Neural crest cell (in vitro differentiated cells): ENCODE results near the gene CNKSR3. TPM values are rescaled to one million over a fixed set of nuclear protein-coding genes. Genes with fewer than 3 reads are reported as not detected.

Experiments used
- DNase-seq: peaks from one replicate; pipeline ENCODE4 v3.0.0; 2021; ENCODE audit warnings: low read depth, mixed read lengths, low spot score
- H3K27ac Mint-ChIP-seq: one replicate; pipeline ENCODE4 v1.8.0; 2021; ENCODE audit warnings: mild to moderate bottlenecking, mixed read lengths; ENCODE audit not compliant: unreplicated experiment
- H3K27me3 Mint-ChIP-seq: 2 replicates; pipeline ENCODE4 v1.8.0; 2021; ENCODE audit warnings: low read depth, mild to moderate bottlenecking, mixed read lengths
- H3K36me3 Mint-ChIP-seq: 2 replicates; pipeline ENCODE4 v1.8.0; 2021; ENCODE audit warnings: low read depth, mild to moderate bottlenecking, mixed read lengths
- H3K4me1 Mint-ChIP-seq: 2 replicates; pipeline ENCODE4 v1.8.0; 2021; ENCODE audit warnings: mixed read lengths
- H3K4me3 Mint-ChIP-seq: one replicate; pipeline ENCODE4 v1.8.0; 2021; ENCODE audit warnings: mild to moderate bottlenecking, mixed read lengths
- H3K9me3 Mint-ChIP-seq: 2 replicates; pipeline ENCODE4 v1.8.0; 2021; ENCODE audit warnings: mixed read lengths
- total RNA-seq: library from RNA; stranded (reverse); gene quantifications from 2 replicates; pipeline ENCODE4 v1.2.1, GENCODE V29; 2021
- TF ChIP-seq, protein P1 (sequence below): fragments of 200-600 bp; sonication (generic); conservative IDR thresholded peaks from 2 replicates; pipeline ENCODE4 v1.5.0; 2021; ENCODE audit warnings: antibody characterized with exemption, mild to moderate bottlenecking

CNKSR3 gene
- total RNA-seq, 1 donor from 2014 or later = 11.7 TPM

DNA sequence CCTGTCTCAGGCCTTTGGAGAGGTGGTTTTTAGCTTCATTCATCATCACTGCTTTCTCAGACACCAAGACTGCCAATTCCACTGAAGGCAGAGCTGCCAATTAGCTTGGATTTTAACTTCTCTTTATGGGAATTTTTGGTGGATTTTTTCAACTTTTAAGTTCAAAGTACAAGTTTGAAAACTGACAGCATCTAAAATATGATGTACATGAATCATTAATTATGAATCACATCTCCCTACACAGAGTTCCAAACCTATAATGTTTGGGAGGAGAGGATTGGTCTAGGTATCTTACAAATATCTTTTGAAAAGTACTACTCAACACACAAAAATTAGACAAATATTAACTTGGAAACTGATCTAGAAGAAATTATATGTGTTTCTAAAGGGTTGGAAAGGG, 25.5 kb downstream of the CNKSR3 start:
- TF ChIP-seq, protein P1, sequence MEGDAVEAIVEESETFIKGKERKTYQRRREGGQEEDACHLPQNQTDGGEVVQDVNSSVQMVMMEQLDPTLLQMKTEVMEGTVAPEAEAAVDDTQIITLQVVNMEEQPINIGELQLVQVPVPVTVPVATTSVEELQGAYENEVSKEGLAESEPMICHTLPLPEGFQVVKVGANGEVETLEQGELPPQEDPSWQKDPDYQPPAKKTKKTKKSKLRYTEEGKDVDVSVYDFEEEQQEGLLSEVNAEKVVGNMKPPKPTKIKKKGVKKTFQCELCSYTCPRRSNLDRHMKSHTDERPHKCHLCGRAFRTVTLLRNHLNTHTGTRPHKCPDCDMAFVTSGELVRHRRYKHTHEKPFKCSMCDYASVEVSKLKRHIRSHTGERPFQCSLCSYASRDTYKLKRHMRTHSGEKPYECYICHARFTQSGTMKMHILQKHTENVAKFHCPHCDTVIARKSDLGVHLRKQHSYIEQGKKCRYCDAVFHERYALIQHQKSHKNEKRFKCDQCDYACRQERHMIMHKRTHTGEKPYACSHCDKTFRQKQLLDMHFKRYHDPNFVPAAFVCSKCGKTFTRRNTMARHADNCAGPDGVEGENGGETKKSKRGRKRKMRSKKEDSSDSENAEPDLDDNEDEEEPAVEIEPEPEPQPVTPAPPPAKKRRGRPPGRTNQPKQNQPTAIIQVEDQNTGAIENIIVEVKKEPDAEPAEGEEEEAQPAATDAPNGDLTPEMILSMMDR = no peak
- H3K9me3 Mint-ChIP-seq = no peaks in the 10 kb centered on the region
- no peak for DNase-seq
- H3K27ac Mint-ChIP-seq = no peak overlapping the region
- H3K27me3 Mint-ChIP-seq = no peaks in the 10 kb centered on the region
- no peak overlapping the region for H3K4me3 Mint-ChIP-seq
- peaks cover 27% of the 10 kb centered on the region for H3K4me1 Mint-ChIP-seq
- no peaks in the 10 kb centered on the region for H3K36me3 Mint-ChIP-seq

DNA sequence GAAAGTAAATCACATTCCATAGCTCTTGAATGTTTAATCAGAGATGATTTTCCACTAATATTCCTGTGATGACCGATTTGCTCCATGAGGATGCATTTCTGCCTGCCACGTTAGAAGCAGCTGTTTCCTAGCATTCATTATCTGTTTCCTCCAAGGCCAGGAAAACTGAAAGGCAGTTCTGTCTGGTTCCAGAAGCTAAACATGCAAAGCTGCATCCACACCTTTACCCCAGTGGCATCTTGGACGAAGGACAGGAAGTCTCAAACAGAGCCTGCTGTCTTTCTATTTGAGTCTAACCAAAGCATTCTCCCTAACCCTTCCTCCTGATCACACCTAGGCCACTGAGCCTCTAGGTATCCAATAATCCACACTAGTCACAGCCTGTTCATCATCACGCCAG, 27.6 kb downstream of the CNKSR3 start:
- H3K27ac Mint-ChIP-seq = no peak overlapping the region

DNA sequence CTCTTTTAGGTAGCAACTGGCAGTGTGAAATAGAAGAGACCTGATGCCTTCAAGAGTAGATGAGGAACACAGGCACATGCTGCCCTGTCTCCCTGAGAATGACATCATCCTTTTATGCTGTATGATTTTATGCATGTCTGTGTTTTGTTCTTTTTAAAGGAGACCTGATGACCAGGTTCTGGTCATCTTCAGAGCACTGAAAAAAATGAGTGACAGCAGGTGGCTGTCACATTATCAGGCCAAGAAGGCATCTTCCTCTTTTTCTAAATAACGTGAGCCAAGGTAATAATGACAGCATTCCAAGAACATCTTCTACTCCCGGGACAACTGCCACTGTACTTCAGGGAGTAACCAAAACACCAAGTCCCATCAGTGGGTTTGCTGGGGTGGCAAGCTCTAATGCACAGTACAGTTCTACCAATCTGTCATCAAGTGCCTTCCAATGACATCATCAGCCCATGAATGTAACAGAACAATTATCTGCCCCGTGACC, 28.9 kb downstream of the CNKSR3 start:
- H3K36me3 Mint-ChIP-seq = no peaks in the 10 kb centered on the region
- no peaks in the 10 kb centered on the region for H3K9me3 Mint-ChIP-seq
- no peak overlapping the region for H3K4me3 Mint-ChIP-seq
- TF ChIP-seq, protein P1 = no peak
- no peaks in the 10 kb centered on the region for H3K27me3 Mint-ChIP-seq
- H3K27ac Mint-ChIP-seq = no peak overlapping the region
- peaks cover 44% of the 10 kb centered on the region for H3K4me1 Mint-ChIP-seq
- no peak for DNase-seq

More for the DNA sequence above, 27.6 kb downstream of the CNKSR3 start:
- no peak for DNase-seq
- Mint-ChIP-seq H3K27me3 (no peaks in the 10 kb centered on the region), H3K36me3 (no peaks in the 10 kb centered on the region), H3K9me3 (no peaks in the 10 kb centered on the region), H3K4me3 (no peak overlapping the region), H3K4me1 (peaks cover 47% of the 10 kb centered on the region)
- TF ChIP-seq, protein P1 = no peak

DNA sequence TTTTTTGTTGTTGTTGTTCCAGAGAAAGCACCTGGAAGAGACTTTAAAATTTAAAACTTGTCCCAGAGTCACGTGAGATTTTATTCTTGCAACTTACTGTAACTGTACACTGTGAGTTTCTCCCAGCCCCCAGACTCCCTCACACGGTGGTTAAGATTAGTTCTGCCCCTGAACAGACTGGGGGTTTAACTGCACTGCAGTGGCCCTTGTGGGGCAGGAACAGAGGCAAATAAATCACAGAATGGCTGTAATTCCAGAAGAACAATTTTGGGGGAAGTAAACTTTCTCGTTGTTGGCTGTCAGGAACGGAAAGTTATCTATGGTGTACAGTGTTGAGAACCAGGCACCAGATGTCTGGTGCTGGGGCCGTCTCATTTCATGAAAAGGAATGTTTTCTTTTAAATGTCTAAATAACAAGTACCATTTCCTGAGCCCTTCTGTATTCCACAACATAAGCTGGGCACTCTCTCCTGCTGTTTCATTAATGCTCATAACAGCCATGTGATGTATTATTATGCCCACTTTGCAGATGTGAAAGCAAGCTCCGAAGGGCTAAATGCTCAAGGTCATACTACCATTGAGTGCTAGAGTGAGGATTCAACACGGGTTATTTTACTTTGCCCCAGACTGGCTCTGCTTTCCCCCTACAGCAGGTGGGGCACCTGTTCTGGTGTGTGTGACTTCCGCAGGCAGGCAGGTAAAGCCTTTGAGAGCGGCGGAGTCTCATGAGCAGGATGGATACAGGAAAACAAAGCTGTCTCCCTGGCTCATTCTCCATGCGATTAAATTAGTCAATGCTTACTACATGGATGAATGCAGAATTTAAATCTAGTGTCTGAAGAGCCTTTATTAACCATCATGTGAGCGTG, 30.5 kb downstream of the CNKSR3 start:
- no peaks in the 10 kb centered on the region for H3K9me3 Mint-ChIP-seq
- peak overlapping the region; percentile 54 for H3K27ac Mint-ChIP-seq
- no peaks in the 10 kb centered on the region for H3K27me3 Mint-ChIP-seq
- no peak overlapping the region for H3K4me3 Mint-ChIP-seq
- H3K4me1 Mint-ChIP-seq = peaks cover 48% of the 10 kb centered on the region
- TF ChIP-seq, protein P1 = no peak
- H3K36me3 Mint-ChIP-seq = no peaks in the 10 kb centered on the region
- no peak for DNase-seq

DNA sequence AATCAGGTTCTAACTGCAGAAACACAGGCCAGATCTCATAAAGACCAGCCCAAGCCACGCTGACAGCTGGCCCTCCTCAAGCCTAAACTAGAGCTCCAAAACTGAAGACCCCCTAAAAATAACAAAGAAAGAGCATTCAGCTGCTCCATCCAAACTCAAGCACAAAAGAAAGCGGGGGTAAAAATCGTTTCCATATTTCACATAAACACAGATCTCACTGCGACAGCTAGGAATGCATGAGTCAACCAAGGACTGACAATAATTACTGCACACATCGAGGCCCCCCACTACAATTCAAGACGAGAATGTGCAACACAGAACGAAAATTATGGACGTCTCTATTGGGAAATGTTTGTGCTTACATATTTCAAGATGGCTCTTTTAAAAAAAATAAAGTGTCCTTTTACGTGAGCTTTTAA, 31.1 kb downstream of the CNKSR3 start:
- Mint-ChIP-seq H3K4me1 (peaks cover 51% of the 10 kb centered on the region), H3K4me3 (no peak overlapping the region), H3K9me3 (peaks cover 3% of the 10 kb centered on the region), H3K27me3 (no peaks in the 10 kb centered on the region), H3K36me3 (peaks cover 4% of the 10 kb centered on the region), H3K27ac (peak overlapping the region; percentile 54)
- DNase-seq = no peak
- TF ChIP-seq, protein P1 = no peak
